Fibroblast of lung (primary cell): ENCODE data around the gene CHRNB1. TPM values are rescaled to one million over a fixed set of nuclear protein-coding genes. Genes with fewer than 3 reads are reported as not detected.

Experiments used
- DNase-seq, 2 donors: peaks; one replicate each; pipeline versions ENCODE4 v3.0.0 to v3.0.0-alpha.2; 2010; ENCODE audit warnings: low read depth in 2 of 2
- H2AFZ ChIP-seq: 2 replicates; pipeline ENCODE4 v1.5.1; 2012; ENCODE audit warnings: low read length, control low read depth, inconsistent platforms
- H3K27ac ChIP-seq: 2 replicates; pipeline ENCODE4 v1.5.1; 2011; ENCODE audit warnings: low read length, control low read depth; ENCODE audit not compliant: insufficient read depth
- H3K27me3 ChIP-seq: 2 replicates; pipeline ENCODE4 v1.5.1; 2011; ENCODE audit warnings: mild to moderate bottlenecking, low read length; ENCODE audit not compliant: control insufficient read depth, insufficient read depth
- H3K36me3 ChIP-seq: 2 replicates; pipeline ENCODE4 v1.5.1; 2011; ENCODE audit warnings: low read length; ENCODE audit not compliant: control insufficient read depth, insufficient read depth
- H3K4me1 ChIP-seq: 2 replicates; pipeline ENCODE4 v1.5.1; 2011; ENCODE audit warnings: low read length; ENCODE audit not compliant: control insufficient read depth, insufficient read depth; ENCODE audit errors: extremely low read depth
- H3K4me2 ChIP-seq: 2 replicates; pipeline ENCODE4 v1.5.1; 2011; ENCODE audit warnings: low read length, control low read depth; ENCODE audit not compliant: insufficient read depth; ENCODE audit errors: extremely low read depth
- H3K4me3 ChIP-seq, 4 experiments: fragments of 200-600 bp in 1 of 4; sonication (generic) in 1 of 4; replicated peaks in 1 of 4; 2 replicates each; pipeline ENCODE4 v1.5.1; 2011 to 2016; ENCODE audit warnings: low read length in 4 of 4, low read depth in 3 of 4, mild to moderate bottlenecking in 3 of 4, control low read depth in 2 of 4, inconsistent platforms in 1 of 4, mixed read lengths in 1 of 4; ENCODE audit not compliant: insufficient read depth in 1 of 4; ENCODE audit errors: control extremely low read depth in 1 of 4
- H3K79me2 ChIP-seq: 2 replicates; pipeline ENCODE4 v1.5.1; 2012; ENCODE audit warnings: mild to moderate bottlenecking, low read length, inconsistent platforms; ENCODE audit not compliant: control insufficient read depth, insufficient read depth
- H3K9ac ChIP-seq: 2 replicates; pipeline ENCODE4 v1.5.1; 2011; ENCODE audit warnings: mild to moderate bottlenecking, low read length, control low read depth; ENCODE audit not compliant: insufficient read depth
- H3K9me3 ChIP-seq: 2 replicates; pipeline ENCODE4 v1.5.1; 2012; ENCODE audit warnings: low read depth, low read length; ENCODE audit not compliant: control insufficient read depth, insufficient read depth
- H4K20me1 ChIP-seq: 2 replicates; pipeline ENCODE4 v1.5.1; 2011; ENCODE audit warnings: low read length; ENCODE audit not compliant: control insufficient read depth, insufficient read depth; ENCODE audit errors: extremely low read depth
- EZH2 ChIP-seq: IDR thresholded peaks from 2 replicates; pipeline ENCODE4 v1.5.1; 2012; ENCODE audit warnings: low read length, control low read depth, mild to moderate bottlenecking; ENCODE audit errors: missing control alignments
- polyA plus RNA-seq, 2 donors: library from polyadenylated mRNA; depleted of rRNA in 1 of 2; stranded (reverse) in 1 of 2; unstranded in 1 of 2; fragments of >200 nt; gene quantifications; 2 replicates each; pipeline ENCODE4 v1.2.1, GENCODE V29; 2011 to 2012; ENCODE audit warnings: missing spikeins in 1 of 2
- total RNA-seq: library from RNA; depleted of rRNA; stranded (reverse); fragments of >200 nt; gene quantifications from 2 replicates; pipeline ENCODE4 v1.2.1, GENCODE V29; 2014
- TF ChIP-seq, protein P1 (sequence below), 2 donors: IDR thresholded peaks in 1 of 2; conservative IDR thresholded peaks in 1 of 2; 1 replicate in 1 of 2; 2 replicates in 1 of 2; pipeline ENCODE4 v1.5.1; 2011 to 2012; ENCODE audit warnings: low read length in 2 of 2, control low read depth in 1 of 2, inconsistent platforms in 1 of 2, low read depth in 1 of 2, mild to moderate bottlenecking in 1 of 2

Gene CHRNB1
- total and polyA plus RNA-seq, 2 donors (not counting 1 experiment from before 2014, with no cell fraction given) = 9.2 to 12.2 TPM

DNA sequence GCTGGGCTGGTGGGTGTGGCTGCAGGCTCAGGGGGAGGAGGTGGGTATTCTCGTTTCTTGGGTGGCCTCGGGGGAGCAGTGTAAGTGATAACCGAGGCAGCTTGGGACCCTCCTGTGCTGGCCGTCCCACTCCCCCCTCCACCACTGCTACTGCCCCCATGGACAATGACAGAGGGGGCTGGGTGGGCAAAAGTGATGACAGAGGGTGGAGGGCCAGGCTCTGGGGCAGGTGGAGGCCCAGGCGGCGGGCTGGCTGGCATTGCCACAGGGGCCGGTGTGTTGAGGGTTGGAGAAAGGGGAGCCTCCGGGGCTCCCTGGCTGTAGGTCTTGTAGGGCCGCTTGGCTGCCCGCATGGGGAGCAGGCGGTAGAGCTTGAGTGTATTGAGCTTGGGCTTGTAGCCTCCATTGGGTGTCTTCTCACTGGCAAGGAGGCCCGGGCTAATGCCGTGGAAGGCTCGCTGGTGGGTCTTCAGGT is 18.5 kb downstream of the CHRNB1 start:
- Histone ChIP-seq H3K4me1 (peaks cover 14% of the 10 kb centered on the region), H3K27ac (no peak overlapping the region), H3K36me3 (peaks cover 22% of the 10 kb centered on the region), H3K9me3 (no peaks in the 10 kb centered on the region), H3K4me2 (no peak overlapping the region), H3K27me3 (no peaks in the 10 kb centered on the region), H3K4me3 (no peak overlapping the region), H3K9ac (no peak overlapping the region), H4K20me1 (no peaks in the 10 kb centered on the region), H3K79me2 (peaks cover 15% of the 10 kb centered on the region), H2AFZ (no peak overlapping the region)
- no peak for DNase-seq
- TF ChIP-seq EZH2 = no peak
- TF ChIP-seq, protein P1, sequence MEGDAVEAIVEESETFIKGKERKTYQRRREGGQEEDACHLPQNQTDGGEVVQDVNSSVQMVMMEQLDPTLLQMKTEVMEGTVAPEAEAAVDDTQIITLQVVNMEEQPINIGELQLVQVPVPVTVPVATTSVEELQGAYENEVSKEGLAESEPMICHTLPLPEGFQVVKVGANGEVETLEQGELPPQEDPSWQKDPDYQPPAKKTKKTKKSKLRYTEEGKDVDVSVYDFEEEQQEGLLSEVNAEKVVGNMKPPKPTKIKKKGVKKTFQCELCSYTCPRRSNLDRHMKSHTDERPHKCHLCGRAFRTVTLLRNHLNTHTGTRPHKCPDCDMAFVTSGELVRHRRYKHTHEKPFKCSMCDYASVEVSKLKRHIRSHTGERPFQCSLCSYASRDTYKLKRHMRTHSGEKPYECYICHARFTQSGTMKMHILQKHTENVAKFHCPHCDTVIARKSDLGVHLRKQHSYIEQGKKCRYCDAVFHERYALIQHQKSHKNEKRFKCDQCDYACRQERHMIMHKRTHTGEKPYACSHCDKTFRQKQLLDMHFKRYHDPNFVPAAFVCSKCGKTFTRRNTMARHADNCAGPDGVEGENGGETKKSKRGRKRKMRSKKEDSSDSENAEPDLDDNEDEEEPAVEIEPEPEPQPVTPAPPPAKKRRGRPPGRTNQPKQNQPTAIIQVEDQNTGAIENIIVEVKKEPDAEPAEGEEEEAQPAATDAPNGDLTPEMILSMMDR (conservative IDR thresholded peaks at IDR 0.05 in 1 of 2, IDR thresholded peaks at IDR 0.05 in 1 of 2; ENCODE audit: low read depth in 1 of 2, low read length in 2 of 2) = no peak

DNA sequence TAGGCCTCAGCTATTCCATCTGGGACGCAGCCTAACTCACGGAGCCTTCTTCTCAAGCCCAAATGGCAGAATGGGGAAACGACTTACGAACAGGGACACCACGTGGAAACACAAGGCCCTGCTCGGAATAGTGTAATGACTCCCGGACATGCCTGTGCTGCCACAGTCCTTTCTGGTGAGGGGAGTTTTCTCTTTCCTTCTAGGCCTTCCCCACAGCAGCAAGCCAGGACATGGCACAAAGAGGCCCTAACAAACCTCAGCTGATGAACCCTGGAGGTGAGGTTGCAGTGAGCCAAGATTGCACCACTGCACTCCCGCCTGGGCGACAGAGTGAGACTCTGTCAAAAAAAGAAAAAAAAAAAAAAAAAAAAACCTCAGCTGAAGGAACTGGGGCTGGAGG is 19.2 kb downstream of the CHRNB1 start:
- Histone ChIP-seq H3K27ac (no peak overlapping the region), H3K79me2 (peaks cover 21% of the 10 kb centered on the region), H3K9ac (no peak overlapping the region), H4K20me1 (no peaks in the 10 kb centered on the region), H3K4me1 (peaks cover 14% of the 10 kb centered on the region), H3K27me3 (no peaks in the 10 kb centered on the region), H3K36me3 (peaks cover 22% of the 10 kb centered on the region), H3K9me3 (no peaks in the 10 kb centered on the region), H2AFZ (no peak overlapping the region), H3K4me2 (no peak overlapping the region), H3K4me3 (no peak overlapping the region)
- DNase-seq = no peak
- TF ChIP-seq, protein P1 (conservative IDR thresholded peaks at IDR 0.05 in 1 of 2, IDR thresholded peaks at IDR 0.05 in 1 of 2; ENCODE audit: low read depth in 1 of 2, low read length in 2 of 2) = no peak
- TF ChIP-seq EZH2 = no peak

- Histone ChIP-seq H4K20me1 (no peaks in the 10 kb centered on the region), H2AFZ (no peak overlapping the region), H3K27me3 (no peaks in the 10 kb centered on the region), H3K4me3 (no peak overlapping the region), H3K4me2 (no peak overlapping the region), H3K79me2 (peaks cover 30% of the 10 kb centered on the region), H3K27ac (no peak overlapping the region), H3K4me1 (peaks cover 14% of the 10 kb centered on the region), H3K36me3 (peaks cover 22% of the 10 kb centered on the region), H3K9ac (no peak overlapping the region), H3K9me3 (no peaks in the 10 kb centered on the region)
- TF ChIP-seq, protein P1 (conservative IDR thresholded peaks at IDR 0.05 in 1 of 2, IDR thresholded peaks at IDR 0.05 in 1 of 2; ENCODE audit: low read depth in 1 of 2, low read length in 2 of 2) = no peak
- TF ChIP-seq EZH2 = no peak
- DNase-seq = no peak
These were observed 20.9 kb downstream of the CHRNB1 start for GRCh38 chr17:7465597-7466275.
